ENCODE data around the gene RPL36AL. TPM values are rescaled to one million over a fixed set of nuclear protein-coding genes. Genes with fewer than 3 reads are reported as not detected.
A peak's percentile ranks its signal among the peaks of the same experiment; 100 is the strongest.
"Not testable (repeated sequence)": the region's sequence is repeated elsewhere in the genome, so short reads cannot be mapped to it uniquely, and the experiment has no call there.

The RPL36AL gene
- polyA plus RNA-seq (ENCODE audit: insufficient read length), result 150 TPM

- DNase-seq, result peak; percentile 98
Measured at GRCh38 chr14:49620182-49621113, at the start of gene RPL36AL, which contains the start of gene MGAT2. TSS of gene RPL36AL (minus strand) at chr14:49620626. CDS start at chr14:49619104, 1,522 bp downstream. TSS of gene MGAT2 (plus strand) at chr14:49620799. CDS start at chr14:49621269, 470 bp downstream.

GRCh38 chr14:49659526-49660455, 39.4 kb upstream of the RPL36AL start:
- no peak for DNase-seq

GRCh38 chr14:49657500-49657899, 37.1 kb upstream of the RPL36AL start:
- not testable (repeated sequence) for DNase-seq

- no peak for DNase-seq
Measured at GRCh38 chr14:49654511-49654910, 34.1 kb upstream of the RPL36AL start.

- no peak for DNase-seq
Measured at GRCh38 chr14:49653508-49653907, 33.1 kb upstream of the RPL36AL start.

- no peak for DNase-seq
Measured at GRCh38 chr14:49642163-49642562, 21.7 kb upstream of the RPL36AL start.

GRCh38 chr14:49641697-49642129, 21.3 kb upstream of the RPL36AL start:
- DNase-seq, result no peak

GRCh38 chr14:49640540-49641417, 20.4 kb upstream of the RPL36AL start:
- no peak for DNase-seq

GRCh38 chr14:49637534-49638078, 17.2 kb upstream of the RPL36AL start:
- no peak for DNase-seq

- DNase-seq, result no peak
Measured at GRCh38 chr14:49636866-49637265, 16.4 kb upstream of the RPL36AL start.

- peak; percentile 79 for DNase-seq
Measured at GRCh38 chr14:49634547-49635334, 14.3 kb upstream of the RPL36AL start, which contains the start of gene DNAAF2. TSS of gene DNAAF2 (minus strand) at chr14:49635244. CDS start at chr14:49635149, 95 bp downstream.

- DNase-seq, result peak; percentile 96
Measured at GRCh38 chr14:49633640-49634546, 13.5 kb upstream of the RPL36AL start.

- DNase-seq, result no peak
Measured at GRCh38 chr14:49623941-49624839, 3.8 kb upstream of the RPL36AL start.

- DNase-seq, result no peak
Measured at GRCh38 chr14:49623387-49623786, 3.0 kb upstream of the RPL36AL start.

- no peak for DNase-seq
Measured at GRCh38 chr14:49622022-49622607, 1.7 kb upstream of the RPL36AL start.

GRCh38 chr14:49621114-49621881, 872 bp upstream of the RPL36AL start:
- DNase-seq, result peak; percentile 56

GRCh38 chr14:49619730-49620129, 696 bp downstream of the RPL36AL start:
- DNase-seq, result no peak
